Loucy (cell line): ENCODE data around the gene MGLL.

Experiments used
- H2AFZ ChIP-seq: fragments of 200-600 bp; sonication (generic); 2 replicates; pipeline ENCODE4 v1.6.0; 2016; ENCODE audit warnings: antibody characterized with exemption, mild to moderate bottlenecking, low read length, moderate library complexity
- H3F3A ChIP-seq: fragments of 200-600 bp; 2 replicates; pipeline ENCODE4 v1.6.0; 2016; ENCODE audit warnings: antibody characterized with exemption, low read depth, mild to moderate bottlenecking
- H3K27me3 ChIP-seq: fragments of 200-600 bp; sonication (generic); 2 replicates; pipeline ENCODE4 v1.6.1; 2014; ENCODE audit warnings: low read length, mild to moderate bottlenecking; ENCODE audit not compliant: insufficient read depth, poor library complexity, severe bottlenecking
- H3K36me3 ChIP-seq: fragments of 200-600 bp; sonication (generic); 2 replicates; pipeline ENCODE4 v1.6.1; 2016; ENCODE audit warnings: low read length; ENCODE audit not compliant: insufficient read depth
- H3K4me1 ChIP-seq: fragments of 200-600 bp; sonication (generic); 2 replicates; pipeline ENCODE4 v1.5.1; 2014; ENCODE audit warnings: low read length, mild to moderate bottlenecking; ENCODE audit not compliant: insufficient read depth, poor library complexity, severe bottlenecking
- H3K4me2 ChIP-seq: fragments of 200-600 bp; sonication (generic); 2 replicates; pipeline ENCODE4 v1.6.0; 2014; ENCODE audit warnings: antibody characterized with exemption, low read length, low read depth, mild to moderate bottlenecking; ENCODE audit not compliant: poor library complexity, severe bottlenecking
- H3K4me3 ChIP-seq: fragments of 200-600 bp; sonication (generic); 2 replicates; pipeline ENCODE4 v1.5.1; 2014; ENCODE audit warnings: low read length, mild to moderate bottlenecking, mixed read lengths; ENCODE audit not compliant: poor library complexity, severe bottlenecking
- H3K79me2 ChIP-seq: fragments of 200-600 bp; sonication (generic); 2 replicates; pipeline ENCODE4 v1.6.1; 2014; ENCODE audit warnings: low read length; ENCODE audit not compliant: insufficient read depth
- H3K9ac ChIP-seq: fragments of 200-600 bp; sonication (generic); 2 replicates; pipeline ENCODE4 v1.6.0; 2014; ENCODE audit warnings: mild to moderate bottlenecking, low read depth, low read length, moderate library complexity; ENCODE audit not compliant: poor library complexity, severe bottlenecking
- H3K9me2 ChIP-seq: fragments of 200-600 bp; sonication (generic); replicated peaks from 2 replicates; pipeline ENCODE4 v1.6.1; 2016; ENCODE audit warnings: low read depth, low read length, mixed read lengths
- H3K9me3 ChIP-seq: fragments of 200-600 bp; sonication (generic); 2 replicates; pipeline ENCODE4 v1.6.1; 2014; ENCODE audit warnings: mild to moderate bottlenecking, antibody characterized with exemption, low read length, low read depth; ENCODE audit not compliant: insufficient read depth
- H4K20me1 ChIP-seq: fragments of 200-600 bp; sonication (generic); 2 replicates; pipeline ENCODE4 v1.6.0; 2014; ENCODE audit warnings: antibody characterized with exemption, low read length, mild to moderate bottlenecking; ENCODE audit not compliant: insufficient read depth, poor library complexity, severe bottlenecking
- EZH2phosphoT487 ChIP-seq: fragments of 200-600 bp; IDR thresholded peaks from 2 replicates; pipeline ENCODE4 v1.6.1; 2018; ENCODE audit warnings: antibody characterized with exemption, mild to moderate bottlenecking, moderate library complexity, borderline replicate concordance
- TF ChIP-seq, protein P1 (sequence below): fragments of 200-600 bp; sonication (generic); conservative IDR thresholded peaks from 2 replicates; pipeline ENCODE4 v1.5.1; 2014; ENCODE audit warnings: mild to moderate bottlenecking, antibody characterized with exemption, low read length

MGLL gene

DNA sequence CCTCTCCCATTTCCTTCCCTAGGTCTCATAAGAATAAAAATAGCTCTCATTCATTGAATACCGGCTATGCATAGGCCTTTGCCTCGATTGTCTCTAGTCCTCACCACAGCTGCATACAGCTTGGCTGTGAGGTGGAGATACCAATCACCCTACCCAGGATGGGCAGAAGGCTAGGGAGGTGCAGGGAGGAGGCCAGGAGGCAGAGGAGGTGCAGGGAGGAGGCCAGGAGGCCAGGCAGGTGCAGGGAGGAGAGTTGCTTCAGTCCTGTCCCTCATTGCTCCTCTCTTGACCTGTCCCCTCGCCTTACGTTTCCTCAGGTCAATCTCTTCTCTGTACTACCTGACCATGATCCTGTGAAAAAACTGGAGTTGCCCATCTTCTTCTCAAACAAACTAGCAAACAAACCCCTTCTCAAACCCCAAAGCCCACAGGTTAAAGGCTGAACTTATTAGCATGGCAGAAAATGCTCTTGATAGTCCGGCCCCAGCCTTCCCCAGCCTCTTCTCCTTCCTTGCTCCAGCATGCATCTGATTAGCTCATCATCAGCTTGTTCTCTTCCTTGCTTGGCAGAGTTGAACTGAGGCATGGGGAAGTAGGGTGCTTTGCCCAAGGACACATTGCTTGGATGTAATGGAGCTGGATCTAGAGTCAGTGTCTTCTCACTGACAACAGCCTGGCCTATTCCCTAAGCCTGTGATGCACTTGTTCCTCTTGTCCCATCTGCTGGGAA is 177.5 kb downstream of the MGLL start:
- Histone ChIP-seq H3F3A (no peaks in the 10 kb centered on the region), H3K4me1 (no peaks in the 10 kb centered on the region), H3K4me3 (no peak overlapping the region), H3K27me3 (no peaks in the 10 kb centered on the region), H3K9me2 (no peaks in the 10 kb centered on the region), H2AFZ (no peak overlapping the region), H3K79me2 (no peaks in the 10 kb centered on the region), H3K9me3 (no peaks in the 10 kb centered on the region), H3K36me3 (no peaks in the 10 kb centered on the region), H3K9ac (no peak overlapping the region), H4K20me1 (no peaks in the 10 kb centered on the region), H3K4me2 (no peak overlapping the region)
- TF ChIP-seq, protein P1, sequence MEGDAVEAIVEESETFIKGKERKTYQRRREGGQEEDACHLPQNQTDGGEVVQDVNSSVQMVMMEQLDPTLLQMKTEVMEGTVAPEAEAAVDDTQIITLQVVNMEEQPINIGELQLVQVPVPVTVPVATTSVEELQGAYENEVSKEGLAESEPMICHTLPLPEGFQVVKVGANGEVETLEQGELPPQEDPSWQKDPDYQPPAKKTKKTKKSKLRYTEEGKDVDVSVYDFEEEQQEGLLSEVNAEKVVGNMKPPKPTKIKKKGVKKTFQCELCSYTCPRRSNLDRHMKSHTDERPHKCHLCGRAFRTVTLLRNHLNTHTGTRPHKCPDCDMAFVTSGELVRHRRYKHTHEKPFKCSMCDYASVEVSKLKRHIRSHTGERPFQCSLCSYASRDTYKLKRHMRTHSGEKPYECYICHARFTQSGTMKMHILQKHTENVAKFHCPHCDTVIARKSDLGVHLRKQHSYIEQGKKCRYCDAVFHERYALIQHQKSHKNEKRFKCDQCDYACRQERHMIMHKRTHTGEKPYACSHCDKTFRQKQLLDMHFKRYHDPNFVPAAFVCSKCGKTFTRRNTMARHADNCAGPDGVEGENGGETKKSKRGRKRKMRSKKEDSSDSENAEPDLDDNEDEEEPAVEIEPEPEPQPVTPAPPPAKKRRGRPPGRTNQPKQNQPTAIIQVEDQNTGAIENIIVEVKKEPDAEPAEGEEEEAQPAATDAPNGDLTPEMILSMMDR: no peak
- no peak for TF ChIP-seq EZH2phosphoT487

DNA sequence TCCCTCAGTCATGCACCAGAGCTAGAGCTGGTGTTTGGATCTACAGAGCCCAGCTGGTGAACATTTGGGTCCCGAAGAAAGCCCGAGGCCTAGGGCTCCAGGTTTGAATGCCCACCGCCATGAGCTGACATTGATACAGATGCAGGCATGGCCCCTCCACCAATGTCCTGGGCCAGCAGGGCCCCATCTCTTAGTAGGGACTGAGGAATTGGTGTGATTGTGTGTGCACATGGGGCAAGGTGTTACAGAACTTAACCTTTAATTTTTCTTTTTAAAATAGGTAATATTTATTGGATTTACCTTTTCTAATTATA is 182.3 kb downstream of the MGLL start:
- Histone ChIP-seq H3K9me2 (no peaks in the 10 kb centered on the region), H4K20me1 (no peaks in the 10 kb centered on the region), H3K36me3 (no peaks in the 10 kb centered on the region), H3K9ac (no peak overlapping the region), H3K4me1 (peaks cover 15% of the 10 kb centered on the region), H3K4me3 (no peak overlapping the region), H3F3A (no peaks in the 10 kb centered on the region), H3K4me2 (no peak overlapping the region), H3K79me2 (no peaks in the 10 kb centered on the region), H3K27me3 (no peaks in the 10 kb centered on the region), H2AFZ (no peak overlapping the region), H3K9me3 (no peaks in the 10 kb centered on the region)
- TF ChIP-seq, protein P1: no peak
- TF ChIP-seq EZH2phosphoT487: no peak

DNA sequence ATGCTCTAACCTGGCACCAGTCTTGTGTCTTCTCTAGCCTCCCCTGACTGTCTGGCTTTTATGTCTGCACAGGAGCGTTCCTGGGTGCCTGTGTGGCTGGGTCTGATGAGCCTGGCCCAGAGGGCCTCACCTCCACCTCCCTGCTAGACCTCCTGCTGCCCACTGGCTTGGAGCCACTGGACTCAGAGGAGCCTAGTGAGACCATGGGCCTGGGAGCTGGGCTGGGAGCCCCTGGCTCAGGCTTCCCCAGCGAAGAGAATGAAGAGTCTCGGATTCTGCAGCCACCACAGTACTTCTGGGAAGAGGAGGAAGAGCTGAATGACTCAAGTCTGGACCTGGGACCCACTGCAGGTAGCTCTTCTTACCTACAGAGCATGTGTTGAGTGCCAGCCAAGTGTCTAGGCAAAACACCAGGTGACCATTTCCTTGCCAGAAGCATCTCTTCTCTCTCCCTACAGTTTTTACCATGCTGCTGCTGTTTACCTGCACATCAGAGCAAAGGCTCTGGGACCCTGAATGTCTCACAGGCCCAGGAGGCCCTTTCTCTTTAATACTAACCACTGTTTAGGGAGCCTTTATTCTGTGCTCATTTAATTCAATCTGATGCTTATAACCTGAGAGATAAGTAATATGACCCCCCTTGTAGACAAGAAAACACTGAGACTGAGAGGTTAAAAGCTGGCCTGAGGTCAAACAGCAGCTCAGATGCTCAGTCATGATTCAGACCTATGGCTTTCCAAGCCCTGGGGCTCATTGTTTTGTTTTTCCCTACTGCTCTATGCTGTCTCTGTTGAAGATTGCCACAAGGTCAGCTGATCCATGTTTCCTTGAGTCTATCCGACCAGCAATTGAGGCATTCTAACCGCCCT is 182.9 kb downstream of the MGLL start:
- Histone ChIP-seq H3K4me1 (peaks cover 15% of the 10 kb centered on the region), H2AFZ (no peak overlapping the region), H3K9me2 (no peaks in the 10 kb centered on the region), H3K9ac (no peak overlapping the region), H4K20me1 (no peaks in the 10 kb centered on the region), H3F3A (no peaks in the 10 kb centered on the region), H3K4me3 (no peak overlapping the region), H3K36me3 (no peaks in the 10 kb centered on the region), H3K4me2 (no peak overlapping the region), H3K9me3 (no peaks in the 10 kb centered on the region), H3K27me3 (no peaks in the 10 kb centered on the region), H3K79me2 (no peaks in the 10 kb centered on the region)
- no peak for TF ChIP-seq EZH2phosphoT487
- TF ChIP-seq, protein P1: no peak
